Ovary (tissue), 9 donors: ENCODE data around the gene CYP3A5. TPM values are rescaled to one million over a fixed set of nuclear protein-coding genes. Genes with fewer than 3 reads are reported as not detected.

Experiments
- DNase-seq, 5 donors: peaks; one replicate each; pipeline ENCODE4 v3.0.0-alpha.2; 2019 to 2020
- H3K27ac ChIP-seq, 2 donors: fragments of 200-600 bp; one replicate each; pipeline versions ENCODE4 v1.5.1 to v1.8.0; 2019 to 2022
- H3K27me3 ChIP-seq: fragments of 200-600 bp; one replicate; pipeline ENCODE4 v1.8.0; 2022
- H3K36me3 ChIP-seq: fragments of 200-600 bp; sonication (generic); one replicate; pipeline ENCODE4 v1.5.1; 2019
- H3K4me1 ChIP-seq: one replicate; pipeline ENCODE4 v1.8.1; 2013; ENCODE audit warnings: mild to moderate bottlenecking, moderate library complexity; ENCODE audit not compliant: insufficient read depth
- H3K4me3 ChIP-seq: fragments of 200-600 bp; sonication (generic); one replicate; pipeline ENCODE4 v1.5.1; 2017
- H3K9me3 ChIP-seq, 2 donors: fragments of 200-600 bp in 1 of 2; sonication (generic) in 1 of 2; one replicate each; pipeline versions ENCODE4 v1.5.1 to v1.8.1; 2013 to 2019; ENCODE audit warnings: mild to moderate bottlenecking in 1 of 2, moderate library complexity in 1 of 2
- EP300 ChIP-seq: sonication (generic); formaldehyde crosslinking; IDR thresholded peaks from one replicate; pipeline ENCODE4 v1.6.1; 2017; ENCODE audit warnings: antibody characterized with exemption
- POLR2A ChIP-seq: fragments of 450-650 bp; IDR thresholded peaks from one replicate; pipeline ENCODE4 v1.6.1; 2017; ENCODE audit warnings: antibody characterized with exemption, mild to moderate bottlenecking, moderate library complexity
- WGBS, 3 donors: extraction: QIAGEN DNeasy Blood & Tissue Kit in 1 of 3; methylation state at CpG; one replicate each; pipeline versions ENCODE4 v1.1.5 to v1.1.7; 2013 to 2017; 5-methylcytosine and 5-hydroxymethylcytosine counted together
- intact Hi-C, 4 donors: fragments of 100-400 bp; cut with DNase I; formaldehyde crosslinking; loops; one replicate each; pipeline versions ENCODE4 v1.11.0 to v1.15.1; 2022 to 2023
- polyA plus RNA-seq, 2 donors: library from polyadenylated mRNA; stranded (reverse); fragments of 200-250 nt in 1 of 2; fragments of 350-450 nt in 1 of 2; fragmentation: Illumina TruSeq in 1 of 2; extraction: RNeasy Lipid Tissue Mini Kit (QIAGEN cat#74804) in 1 of 2; gene quantifications; one replicate each; pipeline ENCODE4 v1.2.3, GENCODE V29; 2013 to 2014
- total RNA-seq, 7 donors: library from RNA; depleted of rRNA in 2 of 7; stranded (reverse); fragments of >200 nt in 2 of 7; fragmentation: NEBNext Ultra II Directional in 3 of 7; extraction: Animal tissue kit (Norgen Biotek cat#: 25700) in 3 of 7; gene quantifications; one replicate each; pipeline versions ENCODE4 v1.1.0 to v1.2.4, GENCODE V29; 2016 to 2023
- TF ChIP-seq, protein P1 (sequence below), 3 donors: fragments of 450-650 bp in 2 of 3; fragments of 200-600 bp in 1 of 3; IDR thresholded peaks; one replicate each; pipeline versions ENCODE4 v1.5.1 to v1.8.0; 2016 to 2022; ENCODE audit warnings: antibody characterized with exemption in 3 of 3, mild to moderate bottlenecking in 1 of 3
- donor health status: DM: no; HTN: no; CAD: no; lungs with moderate emphysema.
- donor health status: DM: no; HTN: no; CAD: no.
- donor health status: Bipolar disorder and iron deficiency.
- donor health status: DM: yes; HTN: yes; CAD: no.
- donor health status: DM: no; HTN: no; CAD: no.
- donor health status: DM: yes; HTN: yes; CAD: no.

CYP3A5 gene
- total and polyA plus RNA-seq, 9 donors: 0.20 to 34.5 (median 1.3) TPM

DNA sequence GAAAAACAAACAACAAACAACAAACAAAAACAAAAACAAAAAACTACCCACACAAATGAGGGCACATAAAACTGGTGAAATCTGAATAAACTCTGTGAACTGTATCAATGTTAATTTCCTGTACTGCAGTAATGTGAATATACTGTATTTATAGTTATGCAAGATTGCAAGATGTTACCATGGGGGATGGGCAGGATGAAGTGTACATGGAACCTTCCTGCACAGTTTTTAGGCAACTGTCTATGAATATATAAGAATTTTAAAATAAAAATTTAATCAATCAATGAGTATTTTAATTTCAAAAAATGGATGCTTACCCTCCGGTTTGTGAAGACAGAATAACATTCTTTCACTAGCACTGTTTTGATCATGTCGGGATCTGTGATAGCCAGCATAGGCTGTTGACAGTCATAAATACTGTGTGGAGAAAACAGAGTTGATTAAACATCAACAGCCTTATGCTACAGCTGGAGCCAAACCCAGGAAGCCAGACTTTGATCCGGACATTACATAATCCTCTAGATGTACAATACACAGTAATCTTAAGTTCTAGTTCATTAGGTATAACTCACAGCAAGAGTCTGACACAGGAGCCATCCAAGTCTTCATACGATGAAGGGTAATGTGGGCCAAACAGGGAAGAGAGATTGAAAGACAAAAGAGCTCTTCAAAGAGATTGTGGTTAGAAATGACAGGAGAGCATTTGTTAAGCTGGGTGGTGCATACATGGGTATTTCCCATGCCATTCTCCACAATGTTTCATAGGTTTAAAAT lies 40.4 kb upstream of the CYP3A5 start:
- Histone ChIP-seq H3K9me3 (peaks cover 0 to 3% of the 10 kb centered on the region in 2 donors), H3K4me3 (no peak overlapping the region), H3K27me3 (no peaks in the 10 kb centered on the region), H3K4me1 (no peaks in the 10 kb centered on the region), H3K27ac (no peak overlapping the region), H3K36me3 (no peaks in the 10 kb centered on the region)
- intact Hi-C loops: no loop called here
- TF ChIP-seq, protein P1, sequence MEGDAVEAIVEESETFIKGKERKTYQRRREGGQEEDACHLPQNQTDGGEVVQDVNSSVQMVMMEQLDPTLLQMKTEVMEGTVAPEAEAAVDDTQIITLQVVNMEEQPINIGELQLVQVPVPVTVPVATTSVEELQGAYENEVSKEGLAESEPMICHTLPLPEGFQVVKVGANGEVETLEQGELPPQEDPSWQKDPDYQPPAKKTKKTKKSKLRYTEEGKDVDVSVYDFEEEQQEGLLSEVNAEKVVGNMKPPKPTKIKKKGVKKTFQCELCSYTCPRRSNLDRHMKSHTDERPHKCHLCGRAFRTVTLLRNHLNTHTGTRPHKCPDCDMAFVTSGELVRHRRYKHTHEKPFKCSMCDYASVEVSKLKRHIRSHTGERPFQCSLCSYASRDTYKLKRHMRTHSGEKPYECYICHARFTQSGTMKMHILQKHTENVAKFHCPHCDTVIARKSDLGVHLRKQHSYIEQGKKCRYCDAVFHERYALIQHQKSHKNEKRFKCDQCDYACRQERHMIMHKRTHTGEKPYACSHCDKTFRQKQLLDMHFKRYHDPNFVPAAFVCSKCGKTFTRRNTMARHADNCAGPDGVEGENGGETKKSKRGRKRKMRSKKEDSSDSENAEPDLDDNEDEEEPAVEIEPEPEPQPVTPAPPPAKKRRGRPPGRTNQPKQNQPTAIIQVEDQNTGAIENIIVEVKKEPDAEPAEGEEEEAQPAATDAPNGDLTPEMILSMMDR (IDR thresholded peaks at IDR 0.05): no peak
- TF ChIP-seq EP300 (no peak), POLR2A (no peak)
- 15 to 24% (median 17%) methylated on average over 4 of the region's 4 CpGs for WGBS, 3 donors
- no peak for DNase-seq

DNA sequence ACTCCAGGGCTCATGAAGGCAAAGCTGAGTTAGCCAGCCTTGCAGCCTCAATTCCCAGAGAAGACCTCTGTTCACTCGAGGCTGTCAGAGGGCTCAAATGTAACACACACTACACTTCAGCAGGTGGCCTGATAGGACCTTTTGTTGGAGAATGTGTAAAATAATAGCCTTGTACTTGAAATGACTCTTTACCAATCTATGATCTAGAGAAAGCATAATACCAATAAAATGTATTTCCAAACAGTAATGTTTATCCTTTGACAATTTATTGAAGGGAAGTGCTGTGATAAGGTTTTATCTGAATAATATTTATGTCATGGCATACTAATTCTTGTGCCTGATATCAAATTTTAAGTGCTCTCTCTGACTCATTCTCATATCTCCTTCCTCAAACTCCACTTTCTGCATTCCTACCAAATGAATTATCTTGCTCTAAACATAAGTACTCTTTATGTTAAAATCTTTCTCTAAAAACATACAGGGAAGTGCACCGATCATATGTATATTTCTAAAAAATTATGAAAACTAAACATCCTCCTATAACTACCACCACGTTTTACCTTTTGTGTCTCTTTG lies 34.3 kb upstream of the CYP3A5 start:
- WGBS, 3 donors: 76 to 79% (median 79%) methylated on average over 3 of the region's 3 CpGs
- Histone ChIP-seq H3K36me3 (no peaks in the 10 kb centered on the region), H3K4me3 (no peak overlapping the region), H3K27me3 (no peaks in the 10 kb centered on the region), H3K4me1 (no peaks in the 10 kb centered on the region), H3K27ac (no peak overlapping the region), H3K9me3 (no peaks in the 10 kb centered on the region)
- intact Hi-C loops: no loop called here
- no peak for DNase-seq
- TF ChIP-seq POLR2A (no peak), EP300 (no peak)
- TF ChIP-seq, protein P1 (IDR thresholded peaks at IDR 0.05): no peak

DNA sequence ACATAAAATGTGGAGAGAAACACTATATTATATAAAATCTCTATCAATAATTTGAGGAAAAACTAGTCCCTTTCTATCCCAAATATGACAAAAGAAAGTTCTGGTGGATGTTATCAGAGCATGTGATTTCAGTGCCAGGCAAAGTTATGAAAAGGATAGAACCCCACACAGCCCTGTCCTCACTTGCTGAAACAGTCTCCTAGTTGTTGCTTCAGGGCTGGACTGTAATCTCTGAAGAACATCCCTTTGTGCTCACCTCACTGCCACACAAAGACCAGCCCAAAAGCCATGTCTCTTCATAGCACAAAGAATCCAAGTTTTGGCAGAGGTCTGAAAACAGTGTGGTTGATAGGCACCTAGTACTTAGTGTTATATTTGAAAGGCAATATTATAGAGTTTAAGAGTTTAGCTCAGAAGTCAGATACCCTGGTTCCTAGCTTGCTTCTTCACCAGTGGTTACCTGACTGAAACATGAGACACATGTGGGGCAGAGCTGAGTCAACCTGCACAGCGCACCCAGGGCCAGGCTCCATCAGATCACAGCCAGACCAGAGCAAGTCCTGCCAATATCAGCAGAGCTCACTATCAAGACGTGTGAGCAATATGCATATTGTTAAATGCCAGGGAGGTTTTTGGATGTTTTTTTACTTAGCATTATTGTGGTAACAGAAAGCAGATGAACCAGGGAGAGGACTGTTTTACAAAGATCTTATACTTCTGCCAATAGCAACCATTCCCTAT lies 30.2 kb upstream of the CYP3A5 start:
- no peak for DNase-seq
- Histone ChIP-seq H3K27ac (no peak overlapping the region), H3K4me3 (no peak overlapping the region), H3K27me3 (no peaks in the 10 kb centered on the region), H3K36me3 (no peaks in the 10 kb centered on the region), H3K4me1 (no peaks in the 10 kb centered on the region), H3K9me3 (peaks cover 0 to 4% of the 10 kb centered on the region in 2 donors)
- TF ChIP-seq POLR2A (no peak), EP300 (no peak)
- intact Hi-C loops: no loop called here
- WGBS, 3 donors: 66 to 73% (median 71%) methylated on average over 2 of the region's 2 CpGs

DNA sequence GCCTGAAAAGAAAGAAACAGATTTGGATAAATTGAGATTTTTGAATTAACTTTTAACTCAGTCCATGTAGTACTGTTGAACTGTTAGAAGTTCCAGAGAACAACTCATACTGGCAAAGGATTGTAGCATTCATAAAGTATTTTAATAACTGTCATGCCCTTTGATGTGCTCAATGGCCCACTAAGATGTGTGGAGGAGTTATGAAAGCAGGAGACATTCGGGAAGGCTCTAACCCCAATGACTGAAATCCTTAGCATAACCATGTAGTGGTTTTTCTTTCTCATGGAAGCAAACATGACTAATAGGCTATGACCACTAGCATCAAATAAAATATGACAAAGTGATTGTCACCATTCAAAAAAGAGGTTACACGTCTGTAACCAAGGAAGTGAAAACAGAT lies 29.5 kb upstream of the CYP3A5 start:
- Histone ChIP-seq H3K4me3 (no peak overlapping the region), H3K27ac (no peak overlapping the region), H3K27me3 (no peaks in the 10 kb centered on the region), H3K36me3 (no peaks in the 10 kb centered on the region), H3K9me3 (peaks cover 0 to 4% of the 10 kb centered on the region in 2 donors), H3K4me1 (no peaks in the 10 kb centered on the region)
- 86 to 88% (median 86%) methylated on average over 2 of the region's 2 CpGs for WGBS, 3 donors
- intact Hi-C loops: no loop called here
- no peak for TF ChIP-seq POLR2A
- no peak for TF ChIP-seq EP300
- TF ChIP-seq, protein P1 (IDR thresholded peaks at IDR 0.05): no peak
- DNase-seq: no peak
